ENCODE measurements around the gene CHD3.

DNA sequence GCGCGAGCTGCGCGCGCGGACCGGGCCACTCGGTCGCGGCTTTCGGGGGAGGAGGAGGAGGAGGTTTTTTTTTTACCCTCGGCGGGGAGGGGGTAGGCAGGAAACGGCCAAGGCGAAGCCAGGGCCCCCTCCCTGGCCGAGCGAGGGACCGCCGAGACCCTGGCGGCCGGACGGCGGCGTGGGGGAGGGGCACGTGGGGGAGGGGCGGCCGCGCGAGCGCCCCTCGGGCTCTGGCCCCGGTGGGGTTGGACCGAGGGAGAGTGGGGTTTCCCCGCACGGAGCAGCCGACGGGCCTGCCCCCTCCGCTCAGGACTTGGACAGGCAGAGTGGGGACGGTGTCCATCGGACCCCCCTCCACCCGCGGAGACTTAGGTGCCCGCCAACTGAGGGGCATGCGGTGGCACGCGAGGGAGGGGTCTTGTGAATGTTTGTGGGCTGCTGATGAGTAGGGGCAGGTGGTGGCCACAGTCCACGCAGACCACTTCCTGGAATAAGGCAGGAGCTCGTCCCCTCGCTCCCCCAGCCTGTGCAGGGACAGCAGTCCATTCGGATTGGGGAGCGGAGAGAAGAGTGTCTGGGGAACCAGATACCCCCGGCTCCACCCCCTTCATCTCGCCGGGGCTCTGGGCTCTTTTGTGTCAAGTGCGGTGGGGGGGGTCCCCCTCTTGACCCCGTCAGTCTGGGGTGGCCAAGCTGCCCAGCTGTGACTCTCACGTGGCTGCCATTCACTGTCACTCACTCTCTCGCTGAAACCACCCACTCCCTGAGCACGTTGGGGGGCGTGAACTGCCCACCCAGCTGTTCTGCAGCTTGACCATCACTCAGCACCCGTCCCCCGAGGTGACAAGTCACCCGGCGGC is 3.0 kb upstream of the CHD3 start:
- TF ChIP-seq, protein P1, sequence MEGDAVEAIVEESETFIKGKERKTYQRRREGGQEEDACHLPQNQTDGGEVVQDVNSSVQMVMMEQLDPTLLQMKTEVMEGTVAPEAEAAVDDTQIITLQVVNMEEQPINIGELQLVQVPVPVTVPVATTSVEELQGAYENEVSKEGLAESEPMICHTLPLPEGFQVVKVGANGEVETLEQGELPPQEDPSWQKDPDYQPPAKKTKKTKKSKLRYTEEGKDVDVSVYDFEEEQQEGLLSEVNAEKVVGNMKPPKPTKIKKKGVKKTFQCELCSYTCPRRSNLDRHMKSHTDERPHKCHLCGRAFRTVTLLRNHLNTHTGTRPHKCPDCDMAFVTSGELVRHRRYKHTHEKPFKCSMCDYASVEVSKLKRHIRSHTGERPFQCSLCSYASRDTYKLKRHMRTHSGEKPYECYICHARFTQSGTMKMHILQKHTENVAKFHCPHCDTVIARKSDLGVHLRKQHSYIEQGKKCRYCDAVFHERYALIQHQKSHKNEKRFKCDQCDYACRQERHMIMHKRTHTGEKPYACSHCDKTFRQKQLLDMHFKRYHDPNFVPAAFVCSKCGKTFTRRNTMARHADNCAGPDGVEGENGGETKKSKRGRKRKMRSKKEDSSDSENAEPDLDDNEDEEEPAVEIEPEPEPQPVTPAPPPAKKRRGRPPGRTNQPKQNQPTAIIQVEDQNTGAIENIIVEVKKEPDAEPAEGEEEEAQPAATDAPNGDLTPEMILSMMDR (IDR thresholded peaks at IDR 0.05): peak; percentile 5
- TF ChIP-seq EZH2 (IDR thresholded peaks at IDR 0.05): no peak
